Cerebellar cortex (tissue), 1 donor: ENCODE data around the gene SEMA4C.
"Not testable (repeated sequence)": the region's sequence is repeated elsewhere in the genome, so short reads cannot be mapped to it uniquely, and the experiment has no call there.

Experiments used
- DNase-seq: peaks from one replicate; pipeline ENCODE4 v3.0.0-alpha.2; 2015; ENCODE audit warnings: low spot score

The SEMA4C gene

GRCh38 chr2:96866586-96866985 is 3.3 kb downstream of the SEMA4C start:
- DNase-seq = no peak

DNA sequence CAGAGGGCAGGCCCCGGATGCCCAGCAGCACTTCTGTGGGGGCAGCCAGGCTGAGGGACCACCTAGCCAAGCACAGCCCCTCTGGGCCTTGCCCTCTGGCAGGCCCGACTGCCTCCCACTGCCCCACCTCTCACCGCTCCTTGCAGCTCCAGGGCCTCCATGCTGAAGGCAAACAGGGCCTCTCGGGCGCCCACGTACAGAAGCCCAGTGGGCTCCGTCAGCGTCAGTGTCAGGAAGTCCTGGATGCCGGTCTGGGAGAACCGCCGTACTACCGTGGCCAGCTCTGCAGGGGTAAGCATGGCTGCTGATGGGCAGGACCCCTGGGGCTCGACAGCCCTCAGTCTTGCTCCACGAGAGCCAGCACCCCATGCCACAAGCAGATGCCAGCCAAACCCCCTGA is 3.7 kb downstream of the SEMA4C start:
- no peak for DNase-seq

- no peak for DNase-seq
Observed at GRCh38 chr2:96865654-96866053, 4.2 kb downstream of the SEMA4C start.

DNA sequence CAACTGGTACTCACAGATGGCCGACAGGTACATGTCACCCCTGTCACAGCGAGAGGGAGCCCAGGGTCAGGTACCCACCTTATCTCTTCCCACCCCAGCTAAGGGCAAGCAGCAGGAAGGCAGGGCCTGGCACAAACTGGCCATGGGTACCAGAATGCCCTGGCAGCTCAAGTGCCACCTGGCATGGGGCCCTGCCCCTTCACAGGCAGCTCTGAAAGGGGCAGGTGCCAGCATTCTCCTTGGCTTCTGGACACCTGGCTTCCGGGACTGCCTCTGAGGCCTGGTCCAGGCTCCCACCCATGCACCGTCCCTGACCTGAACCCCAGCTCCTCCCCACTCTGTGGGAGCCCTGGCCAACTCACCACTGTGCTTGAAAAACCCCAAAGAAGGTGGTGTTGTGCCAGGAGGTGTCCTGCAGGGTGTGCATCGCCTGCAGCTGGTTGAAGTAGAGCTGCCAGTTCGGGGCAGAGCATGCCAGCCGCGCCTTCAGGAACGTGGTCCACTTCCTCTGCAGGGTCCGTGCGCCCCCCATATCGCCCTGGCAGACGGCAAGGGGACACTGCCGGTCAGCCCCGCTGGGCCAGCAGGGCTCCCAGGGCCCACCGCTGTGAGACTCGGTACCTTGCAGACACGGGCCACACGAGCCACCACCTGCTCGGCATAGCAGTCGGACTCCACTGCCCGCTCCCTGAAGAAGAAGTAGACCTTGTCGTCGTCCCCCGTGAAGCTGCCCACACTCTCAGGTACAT is 5.4 kb downstream of the SEMA4C start:
- peak; percentile 87 for DNase-seq

GRCh38 chr2:96863575-96864342 is 6.1 kb downstream of the SEMA4C start:
- no peak for DNase-seq

DNA sequence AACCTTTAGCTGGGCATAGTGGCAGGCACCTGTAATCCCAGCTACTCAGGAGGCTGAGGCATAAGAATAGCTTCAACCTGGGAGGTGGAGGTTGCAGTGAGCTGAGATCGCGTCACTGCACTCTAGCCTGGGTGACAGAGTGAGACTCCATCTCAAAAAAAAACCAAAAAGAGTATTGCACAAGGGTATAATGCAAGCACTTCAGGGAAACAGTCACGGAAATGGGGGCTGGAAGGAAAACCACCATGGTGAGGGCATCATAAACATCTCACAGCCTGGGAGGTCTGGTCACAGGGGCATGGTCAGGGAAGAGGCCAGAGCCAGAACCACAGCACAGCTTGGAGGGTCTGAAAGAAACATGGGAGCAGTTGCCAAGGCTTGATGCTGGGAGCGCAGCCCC is 6.8 kb downstream of the SEMA4C start:
- not testable (repeated sequence) for DNase-seq

GRCh38 chr2:96861074-96861473 is 8.8 kb downstream of the SEMA4C start:
- no peak for DNase-seq

- DNase-seq = no peak
Observed at GRCh38 chr2:96860065-96861029, 9.5 kb downstream of the SEMA4C start.

DNA sequence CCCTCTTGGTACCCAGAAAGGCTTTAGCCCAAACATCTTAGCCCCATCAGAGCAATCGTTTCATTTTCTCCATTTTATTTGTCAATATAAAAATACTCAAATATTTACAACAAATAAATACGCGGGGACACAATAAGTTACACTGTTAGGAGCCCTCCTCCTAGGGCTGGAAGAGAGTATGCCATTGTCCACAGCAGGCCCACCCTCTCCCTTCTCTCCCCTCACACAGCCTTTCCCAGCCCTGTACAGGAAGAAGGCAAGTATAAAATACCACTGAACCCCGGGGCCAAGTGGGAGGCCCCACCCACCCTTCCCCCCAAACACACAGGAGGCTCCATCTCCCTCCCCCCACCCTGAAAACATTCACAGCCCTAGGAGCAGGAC is 10.2 kb downstream of the SEMA4C start:
- no peak for DNase-seq

- DNase-seq = peak; percentile 57
Observed at GRCh38 chr2:96859099-96859649, 10.7 kb downstream of the SEMA4C start.

- peak; percentile 97 for DNase-seq
Observed at GRCh38 chr2:96857667-96858372, 12.1 kb downstream of the SEMA4C start, which contains the start of gene ANKRD39. ANKRD39 (minus strand) TSS chr2:96858016; CDS start chr2:96857987, 29 bp downstream.

DNA sequence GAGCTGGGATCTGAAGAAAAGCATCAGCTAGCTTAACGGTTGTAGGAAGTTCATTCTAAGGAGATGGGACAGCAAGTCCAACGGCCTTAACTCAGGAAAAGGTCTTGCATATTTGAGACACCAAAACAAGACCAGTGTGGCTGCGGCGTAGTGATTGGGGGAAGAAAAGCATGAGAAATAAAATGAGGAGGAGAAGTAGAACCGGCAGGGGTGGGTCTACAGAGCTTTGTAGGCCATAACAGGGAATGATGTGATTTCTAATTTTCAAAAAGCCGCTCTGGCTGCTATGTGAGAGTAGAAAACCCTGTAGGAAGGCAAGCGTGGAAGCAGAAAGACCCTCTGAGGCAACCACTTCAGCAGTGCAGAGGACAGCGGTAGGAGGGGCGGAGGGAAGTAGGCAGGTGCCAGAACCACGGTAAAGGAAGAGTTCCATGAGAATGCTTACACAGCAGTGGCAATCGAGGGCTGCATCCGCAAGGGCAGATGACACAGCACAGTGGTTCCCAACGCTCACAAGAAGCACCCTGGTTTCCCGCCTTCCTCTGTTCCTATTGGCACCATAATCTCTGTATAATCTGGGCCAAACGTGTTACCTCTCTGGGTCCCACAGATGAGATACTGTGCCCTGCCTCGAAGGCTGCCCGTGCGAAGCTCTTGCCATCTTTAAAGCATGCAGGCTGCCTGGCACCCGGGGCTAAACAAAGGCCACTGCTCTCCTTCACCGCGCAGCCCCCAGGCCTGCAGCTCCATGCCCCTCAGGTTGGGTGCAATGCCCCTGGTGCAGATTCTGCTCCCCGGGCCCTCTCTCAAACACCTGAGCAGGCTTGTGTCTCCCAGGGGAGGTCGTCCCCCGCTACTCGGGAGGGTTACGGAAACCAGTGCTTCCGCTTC is 12.9 kb downstream of the SEMA4C start:
- peak; percentile 53 for DNase-seq

DNA sequence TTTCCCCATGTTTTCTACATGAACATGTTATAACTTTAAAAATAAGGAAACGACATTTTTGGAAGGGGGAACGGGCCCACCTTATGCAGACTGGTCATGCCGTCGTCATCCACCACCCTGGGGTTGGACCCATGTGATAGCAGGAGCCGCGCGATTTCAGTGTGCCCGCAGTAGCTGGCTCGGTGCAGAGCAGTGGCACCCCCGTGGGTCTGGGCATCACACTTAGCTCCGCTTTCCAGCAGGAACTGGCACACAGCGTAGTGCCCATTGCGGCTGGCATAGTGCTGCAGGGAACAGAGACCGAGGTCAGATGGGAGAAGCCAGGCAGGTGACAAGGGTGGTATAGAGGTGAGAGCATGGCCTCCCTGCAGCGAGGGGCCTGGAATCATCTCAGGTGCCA is 16.6 kb downstream of the SEMA4C start:
- peak; percentile 77 for DNase-seq

DNA sequence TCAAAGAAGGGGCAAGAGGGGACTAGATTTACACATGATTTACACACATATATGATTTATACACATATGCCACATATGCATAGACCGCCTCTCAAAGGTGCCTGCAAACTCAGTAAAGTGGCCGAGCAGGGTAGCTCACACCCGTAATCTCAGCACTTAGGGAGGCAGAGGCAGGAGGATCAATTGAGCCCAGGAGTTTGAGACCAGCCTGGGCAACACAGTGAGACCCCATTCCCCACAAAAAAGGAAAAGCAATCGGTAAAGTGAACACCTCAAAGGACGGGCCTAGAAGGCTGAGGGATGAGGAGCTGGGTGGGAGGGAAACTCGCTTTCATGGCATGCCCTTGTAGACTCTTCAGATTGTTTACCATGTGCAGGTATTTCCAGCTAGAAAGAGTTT is 17.2 kb downstream of the SEMA4C start:
- DNase-seq = no peak

GRCh38 chr2:96848264-96848663 is 21.6 kb downstream of the SEMA4C start:
- no peak for DNase-seq

- no peak for DNase-seq
Observed at GRCh38 chr2:96847586-96847985, 22.3 kb downstream of the SEMA4C start.

GRCh38 chr2:96846825-96847224 is 23.1 kb downstream of the SEMA4C start:
- no peak for DNase-seq

DNA sequence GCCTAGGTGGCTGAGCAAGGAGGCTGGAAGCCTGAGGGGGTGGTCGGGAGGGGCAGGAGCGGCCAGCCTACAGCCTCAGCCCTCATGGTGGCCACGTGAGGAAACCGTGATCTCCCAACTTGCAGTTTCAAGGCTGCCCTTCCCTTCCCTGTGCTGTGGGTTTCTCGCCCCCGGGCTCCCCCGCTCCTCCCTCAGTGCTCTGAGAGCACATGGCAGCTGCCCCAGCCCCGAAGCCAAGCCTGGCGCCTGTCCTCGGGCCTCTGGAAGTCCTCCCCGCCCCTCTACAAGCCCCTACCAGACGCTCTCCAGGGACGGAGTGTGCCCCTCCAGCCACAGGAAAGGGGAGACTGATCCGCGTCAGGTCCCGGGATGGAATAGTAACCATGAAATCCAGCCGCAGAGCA is 25.5 kb downstream of the SEMA4C start:
- no peak for DNase-seq

DNA sequence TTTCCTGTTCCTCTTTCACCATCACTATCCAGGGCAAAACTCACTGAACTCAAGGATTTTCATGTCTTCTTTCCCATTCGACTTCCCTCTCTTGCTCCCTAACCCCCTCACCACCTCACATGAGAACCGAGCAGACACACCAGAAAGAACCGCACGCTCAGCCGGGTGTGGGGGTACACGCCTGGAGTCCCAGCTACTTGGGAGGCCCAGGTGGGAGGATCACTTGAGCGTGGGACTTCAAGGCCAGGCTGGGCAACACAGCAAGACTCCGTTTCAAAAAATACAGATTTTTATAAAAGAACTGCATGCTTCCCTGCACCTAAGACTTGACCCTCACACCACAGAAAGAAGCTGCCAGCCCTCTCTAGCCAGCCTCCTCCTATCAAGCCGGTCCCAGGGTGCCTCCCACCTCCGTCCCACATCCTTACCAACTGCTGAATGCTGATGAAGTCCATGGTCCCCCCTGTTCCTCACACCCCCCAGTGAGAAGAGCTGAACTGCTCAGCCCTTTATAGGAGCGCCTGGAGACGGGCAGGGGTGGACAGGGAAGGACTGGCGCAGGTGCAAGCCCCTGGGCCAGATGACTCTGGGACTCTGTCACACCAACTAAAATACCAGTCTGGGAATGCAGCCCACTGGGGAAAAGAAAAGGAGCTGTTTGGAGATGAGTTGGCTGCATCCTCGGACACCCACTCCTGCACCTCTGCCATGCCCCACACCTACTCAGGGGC is 26.2 kb downstream of the SEMA4C start, which contains the start of gene ANKRD23:
TSS of gene ANKRD23 (minus strand) at position 484 of the 731 bp plus-strand sequence. CDS start at position 455, 29 bp downstream.
- no peak for DNase-seq
